NCI-H1048 (cell line): Measurements from ENCODE around the gene PCNX3.

Experiments used
- DNase-seq: peaks from one replicate; lab custom pipeline; 2025; lab: John Stamatoyannopoulos, UW

Gene PCNX3

DNA sequence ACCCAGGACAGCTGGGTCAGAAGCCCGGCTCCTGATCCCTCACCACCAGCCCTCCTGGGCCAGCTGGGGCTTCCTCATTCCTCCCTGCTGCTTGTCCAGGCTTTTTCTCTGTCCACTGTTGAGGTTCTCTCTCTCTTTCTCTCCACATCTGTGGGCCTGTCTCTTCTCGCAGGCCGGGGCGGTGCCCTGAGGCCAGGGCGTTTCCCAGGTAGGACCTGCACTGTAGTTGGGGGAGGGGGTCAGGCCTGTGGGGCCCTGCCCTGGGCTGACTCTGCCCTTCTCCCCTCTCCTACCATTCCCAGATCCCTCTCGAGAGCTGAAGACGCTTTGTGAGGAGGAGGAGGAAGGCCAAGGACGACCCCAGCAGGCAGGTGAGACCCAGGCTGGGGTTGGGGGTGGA, 34.8 kb upstream of the PCNX3 start:
- no peak for DNase-seq

DNA sequence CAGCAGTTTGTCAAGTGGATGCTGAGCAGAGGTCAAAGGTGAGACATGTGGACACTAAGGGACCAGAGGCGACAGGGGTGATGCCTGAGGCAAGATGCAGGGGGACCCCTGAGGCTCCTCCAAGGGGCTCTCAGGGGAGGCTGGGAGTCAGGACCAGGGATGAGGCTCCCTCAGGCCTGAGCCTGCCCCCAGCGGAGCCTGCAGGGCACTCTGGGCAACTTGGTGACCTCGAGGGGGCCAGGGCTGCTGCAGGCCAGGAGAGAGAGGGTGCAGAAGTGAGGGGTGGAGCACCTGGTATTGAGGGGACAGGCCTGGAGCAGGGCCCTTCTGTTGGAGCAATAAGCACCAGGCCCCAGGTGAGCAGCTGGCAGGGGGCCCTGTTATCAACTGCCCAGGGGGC, 33.6 kb upstream of the PCNX3 start:
- no peak for DNase-seq

DNA sequence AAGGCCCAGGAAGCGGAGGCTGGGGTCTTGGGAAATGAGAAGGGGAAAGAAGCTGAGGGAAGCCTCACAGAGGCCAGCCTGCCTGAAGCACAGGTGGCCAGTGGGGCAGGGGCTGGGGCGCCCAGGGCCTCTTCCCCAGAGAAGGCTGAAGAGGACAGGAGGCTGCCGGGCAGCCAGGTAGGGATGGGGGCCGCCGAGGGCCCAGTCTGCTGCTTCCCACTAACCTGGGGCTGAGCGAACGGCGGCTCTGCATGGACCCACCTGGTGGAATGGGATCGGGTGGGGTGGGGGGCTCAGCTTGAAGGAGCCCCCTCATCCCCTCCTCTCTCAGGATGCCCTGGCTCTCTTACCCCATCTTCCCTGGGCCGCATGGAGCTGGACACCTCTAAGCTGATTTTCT, 32.0 kb upstream of the PCNX3 start:
- DNase-seq: no peak

DNA sequence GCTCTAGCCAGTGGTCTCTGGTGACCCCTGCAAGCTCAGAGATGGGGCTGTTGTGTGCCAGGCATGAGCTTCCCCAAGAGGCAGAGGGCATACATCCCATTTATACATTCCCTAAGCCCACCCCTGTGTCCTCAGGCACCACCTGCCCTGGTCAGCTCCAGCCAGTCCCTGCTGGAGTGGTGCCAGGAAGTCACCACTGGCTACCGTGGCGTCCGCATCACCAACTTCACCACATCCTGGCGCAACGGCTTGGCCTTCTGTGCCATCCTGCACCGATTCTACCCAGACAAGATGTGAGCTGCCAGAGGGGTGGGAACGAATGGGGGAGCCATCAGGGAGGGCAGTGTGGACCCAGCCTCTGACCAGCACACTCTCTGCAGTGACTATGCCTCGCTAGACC, 31.5 kb upstream of the PCNX3 start:
- DNase-seq: no peak

DNA sequence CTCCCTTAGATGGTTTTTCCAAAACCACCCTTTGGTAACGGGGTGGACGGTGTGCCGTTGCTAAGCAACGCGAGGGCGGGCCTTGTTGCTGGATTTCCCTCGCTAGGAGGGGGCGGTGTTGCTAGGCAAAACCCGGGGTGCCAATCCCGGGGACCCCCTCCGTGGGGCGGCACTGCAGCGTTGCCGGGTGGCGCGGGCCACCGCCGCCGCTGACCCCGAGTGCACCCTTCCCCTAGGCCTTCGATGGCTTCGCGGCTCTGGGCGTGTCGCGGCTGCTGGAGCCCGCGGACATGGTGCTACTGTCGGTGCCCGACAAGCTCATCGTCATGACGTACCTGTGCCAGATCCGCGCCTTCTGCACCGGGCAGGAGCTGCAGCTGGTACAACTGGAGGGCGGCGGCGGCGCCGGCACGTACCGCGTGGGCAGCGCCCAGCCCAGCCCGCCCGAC, 30.8 kb upstream of the PCNX3 start:
- no peak for DNase-seq

DNA sequence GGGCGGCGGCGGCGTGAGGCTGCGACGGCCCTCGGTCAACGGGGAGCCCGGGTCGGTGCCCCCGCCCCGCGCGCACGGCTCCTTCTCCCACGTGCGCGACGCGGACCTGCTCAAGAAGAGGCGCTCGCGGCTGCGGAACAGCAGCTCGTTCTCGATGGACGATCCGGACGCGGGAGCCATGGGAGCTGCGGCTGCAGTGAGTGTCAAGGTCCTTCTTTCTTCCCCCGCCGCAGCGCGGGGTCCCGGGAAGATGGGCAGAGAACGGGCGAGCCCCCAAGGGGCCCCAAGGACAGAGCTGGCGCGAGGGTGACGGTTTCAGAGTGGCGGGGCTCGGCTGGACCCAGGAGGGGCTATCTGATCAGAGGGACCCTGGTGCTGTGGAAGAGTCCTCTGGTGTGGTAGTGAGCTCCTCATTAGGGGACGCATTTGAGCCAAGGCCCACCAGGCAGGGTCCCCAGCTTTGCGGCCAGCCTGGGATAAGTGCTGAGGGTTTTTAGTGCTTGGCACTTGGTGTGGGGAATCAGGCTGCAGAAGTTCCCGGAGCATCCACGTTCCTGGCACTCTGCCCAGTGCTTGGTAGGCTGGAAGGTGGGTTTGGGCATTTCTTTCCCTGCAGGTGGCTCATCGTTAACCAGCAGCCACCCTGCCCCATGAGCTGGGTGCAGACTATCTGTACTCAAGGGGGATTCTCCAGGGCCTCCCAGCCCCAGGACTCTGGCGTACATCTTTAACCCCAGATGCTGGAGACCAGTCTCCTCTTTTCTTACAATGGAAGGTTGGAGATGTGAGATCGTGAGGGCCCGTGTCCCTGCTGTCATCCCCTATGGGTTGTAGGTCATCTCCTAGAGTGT, 30.0 kb upstream of the PCNX3 start:
- no peak for DNase-seq

DNA sequence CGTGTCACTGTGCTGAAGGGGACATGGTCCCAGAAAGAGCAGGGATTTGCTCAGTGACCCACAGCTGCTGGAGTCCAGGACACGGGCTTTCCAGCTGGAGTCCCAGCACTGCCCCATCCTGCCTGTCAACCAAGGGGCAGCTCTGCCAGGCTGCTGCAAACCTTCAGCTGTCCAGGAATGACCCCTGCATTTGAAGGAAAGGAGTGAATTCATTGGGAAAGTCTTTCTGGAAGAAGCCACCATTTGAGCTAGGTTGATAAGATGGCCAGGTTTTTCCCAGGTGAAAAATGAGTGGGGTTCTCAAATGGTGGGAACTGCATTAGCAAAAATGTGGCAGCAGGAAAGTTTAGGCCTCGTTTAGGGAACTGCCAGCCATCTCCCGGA, 29.3 kb upstream of the PCNX3 start:
- DNase-seq: no peak

DNA sequence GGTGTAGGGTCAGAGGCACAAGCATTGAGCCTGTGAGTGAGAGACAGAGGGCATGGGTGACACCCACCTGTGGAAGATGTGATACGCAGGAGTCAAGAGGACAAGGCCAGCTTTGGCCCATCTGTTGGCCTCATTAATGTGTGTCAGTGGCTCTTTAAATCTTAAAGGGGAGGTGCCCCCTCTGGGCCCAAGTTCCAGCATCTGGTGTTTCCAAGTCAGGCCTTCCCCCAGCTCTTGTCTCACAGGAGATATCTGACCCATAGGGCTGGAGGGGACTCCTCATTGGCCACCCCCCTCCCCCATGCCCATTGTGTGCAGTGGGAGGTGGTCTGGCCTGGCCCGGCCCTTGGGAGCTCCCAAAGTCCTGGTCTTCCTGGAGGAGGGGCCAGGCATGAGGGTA, 28.9 kb upstream of the PCNX3 start:
- no peak for DNase-seq

DNA sequence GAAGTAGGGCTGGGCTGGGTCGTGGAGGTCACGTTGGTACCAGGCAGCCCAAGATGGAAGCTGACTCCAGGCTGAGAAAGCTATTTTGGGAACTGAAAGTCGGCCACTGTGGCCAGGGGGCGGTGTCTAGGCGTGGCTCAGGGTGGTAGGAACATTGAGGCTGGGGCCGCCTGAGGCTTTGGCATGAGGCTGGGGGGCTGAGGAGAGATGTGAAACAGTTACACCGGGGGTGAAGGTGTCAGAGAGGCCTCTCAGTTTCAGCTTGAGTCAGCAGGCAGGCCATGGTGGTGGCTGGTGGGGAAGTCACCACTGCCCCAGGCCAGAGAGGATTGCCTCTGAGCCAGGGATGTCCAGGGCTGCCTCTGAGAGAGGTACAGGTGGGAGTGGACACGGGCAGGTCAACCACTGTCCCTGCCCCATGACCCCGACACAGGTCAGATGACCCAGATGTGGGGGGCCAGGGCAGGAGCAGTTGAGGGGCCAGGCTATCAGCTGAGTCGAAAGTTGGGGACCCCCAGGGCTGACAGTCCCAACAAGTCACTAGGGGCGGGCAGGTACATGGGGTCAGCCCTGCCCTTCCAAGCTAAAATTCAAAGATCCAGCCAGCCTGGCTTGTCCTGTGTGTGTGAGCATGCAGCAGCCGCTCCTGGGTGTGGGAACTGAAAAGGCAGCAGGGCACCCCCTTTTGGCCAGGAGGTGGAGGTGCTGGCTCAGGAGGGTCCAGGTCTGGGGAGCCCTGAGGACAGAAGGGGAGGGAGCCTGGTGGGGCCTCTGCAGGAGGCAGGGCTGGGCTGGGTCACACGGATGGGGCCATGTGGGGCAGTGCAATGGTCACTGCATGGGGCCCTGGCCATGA, 27.1 kb upstream of the PCNX3 start:
- no peak for DNase-seq

DNA sequence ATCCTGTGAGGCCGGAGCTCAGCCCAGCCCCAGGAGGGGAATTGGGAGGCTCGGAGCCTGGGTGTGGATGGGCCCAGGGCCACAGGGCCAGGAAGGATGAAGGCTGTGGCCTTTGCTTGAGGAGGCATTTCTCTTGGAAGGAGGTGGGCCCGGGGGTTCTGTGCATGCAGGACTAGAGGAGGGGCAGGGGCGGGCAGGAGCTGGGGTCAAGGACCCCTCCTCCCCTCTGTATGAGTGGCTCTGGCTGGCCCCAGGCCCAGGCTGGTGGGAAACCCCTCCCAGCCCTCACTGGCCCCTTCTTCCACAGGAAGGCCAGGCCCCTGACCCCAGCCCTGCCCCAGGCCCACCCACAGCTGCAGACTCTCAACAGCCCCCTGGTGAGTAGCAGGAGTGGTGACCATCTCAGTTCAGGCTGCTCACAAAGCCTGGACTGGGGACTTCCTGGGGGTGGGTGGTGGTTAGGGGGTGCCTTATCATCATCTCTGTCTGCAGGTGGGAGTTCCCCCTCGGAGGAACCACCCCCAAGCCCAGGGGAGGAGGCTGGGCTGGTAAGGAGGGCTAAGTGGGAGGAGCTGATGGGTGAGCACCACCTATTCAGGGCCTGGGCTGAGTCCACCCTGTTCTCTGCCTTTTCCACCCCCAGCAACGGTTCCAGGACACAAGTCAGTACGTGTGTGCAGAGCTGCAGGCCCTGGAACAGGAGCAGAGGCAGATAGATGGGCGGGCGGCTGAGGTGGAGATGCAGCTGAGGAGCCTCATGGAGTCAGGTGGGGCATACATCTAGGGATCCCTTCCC, 25.9 kb upstream of the PCNX3 start:
- no peak for DNase-seq

DNA sequence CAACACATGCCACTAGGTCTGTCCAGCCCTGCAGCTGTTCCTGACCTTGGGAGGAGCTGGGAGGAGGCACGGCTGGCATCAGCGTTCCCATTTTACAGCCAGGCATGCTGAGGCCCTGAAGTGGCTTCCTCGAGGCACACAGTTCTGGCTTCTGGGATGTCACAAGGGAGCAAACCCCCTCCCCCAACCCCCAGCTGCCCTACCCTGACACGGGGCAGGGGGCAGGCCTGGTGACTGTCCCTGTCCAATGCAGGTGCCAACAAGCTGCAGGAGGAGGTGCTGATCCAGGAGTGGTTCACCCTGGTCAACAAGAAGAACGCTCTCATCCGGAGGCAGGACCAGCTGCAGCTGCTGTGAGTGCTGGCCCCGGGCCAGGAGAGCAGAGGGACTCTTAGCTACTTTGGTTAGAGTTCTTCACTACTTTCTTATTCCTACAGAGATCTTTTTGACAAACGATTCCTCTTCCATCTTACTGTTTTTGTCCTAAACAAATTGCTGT, 25.3 kb upstream of the PCNX3 start:
- no peak for DNase-seq

DNA sequence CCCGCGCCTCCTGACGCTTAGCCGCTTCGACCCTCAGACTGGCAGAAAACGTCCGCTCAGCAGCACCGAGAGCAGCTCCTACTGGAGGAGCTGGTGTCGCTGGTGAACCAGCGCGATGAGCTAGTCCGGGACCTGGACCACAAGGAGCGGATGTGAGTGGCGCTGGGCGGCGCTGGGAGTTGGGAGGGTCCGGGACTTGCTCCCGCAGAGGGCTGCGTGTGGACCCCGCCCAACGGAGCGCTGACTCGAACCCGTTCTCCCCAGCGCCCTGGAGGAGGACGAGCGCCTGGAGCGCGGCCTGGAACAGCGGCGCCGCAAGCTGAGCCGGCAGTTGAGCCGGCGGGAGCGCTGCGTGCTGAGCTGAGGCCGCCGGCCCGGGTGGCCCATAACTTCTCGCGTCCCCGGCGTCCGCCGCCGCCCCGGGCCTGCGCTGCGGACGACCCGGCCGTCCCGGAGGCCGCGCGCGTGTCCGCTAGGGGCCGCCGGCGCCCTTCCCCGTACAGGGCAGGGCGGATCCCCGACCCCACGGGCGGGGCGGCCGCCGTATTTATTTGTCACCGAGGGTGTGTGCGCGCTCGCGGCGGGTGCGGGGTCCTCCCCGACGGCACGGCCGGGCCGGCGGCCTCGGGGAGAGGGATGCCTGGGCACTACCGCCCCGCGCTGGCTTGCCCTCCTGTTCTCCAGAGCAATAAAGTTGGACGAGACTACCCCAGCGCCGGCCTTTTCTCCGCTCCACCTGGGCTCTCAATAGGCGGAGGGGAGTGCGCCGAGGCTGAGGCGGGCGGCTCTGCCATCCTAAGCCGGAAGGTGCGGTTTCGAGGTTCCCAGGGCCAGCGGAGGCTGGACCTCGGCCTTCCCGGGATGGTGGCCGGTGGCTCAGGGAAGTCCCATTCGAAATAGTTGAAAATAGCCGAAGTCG, 23.4 kb upstream of the PCNX3 start:
- no peak for DNase-seq

DNA sequence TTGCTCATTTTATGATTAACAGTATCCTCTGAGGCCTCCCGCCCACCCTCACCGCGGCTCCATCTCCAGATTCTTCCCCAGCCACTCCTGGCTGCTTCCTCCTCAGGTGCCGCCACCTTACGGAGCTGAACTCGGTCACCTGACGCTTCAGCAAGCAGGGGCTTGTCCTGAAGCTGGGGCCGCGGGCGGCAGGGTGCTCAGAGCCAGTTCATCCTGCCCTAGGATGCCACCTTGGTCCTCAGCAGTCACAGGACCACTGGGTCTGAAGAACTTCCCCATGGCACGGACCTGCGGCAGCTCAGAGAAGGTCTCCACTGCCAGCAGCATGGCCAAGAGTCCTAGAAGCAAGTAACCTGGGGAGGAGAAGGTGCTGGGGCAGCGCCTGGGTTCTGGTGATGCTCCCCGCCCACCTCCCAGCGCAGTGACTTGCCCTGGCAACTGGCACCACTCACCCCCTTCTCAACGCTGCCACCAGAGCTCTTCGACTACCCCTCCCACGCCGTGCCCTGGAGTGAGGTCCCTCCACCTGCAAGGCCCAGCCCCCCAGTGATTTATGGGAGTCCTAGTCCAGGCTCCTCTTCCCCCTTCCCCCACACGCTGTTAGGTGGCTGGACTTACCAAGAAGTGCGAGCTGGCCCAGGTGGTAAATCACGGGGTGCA, 22.6 kb upstream of the PCNX3 start:
- no peak for DNase-seq

DNA sequence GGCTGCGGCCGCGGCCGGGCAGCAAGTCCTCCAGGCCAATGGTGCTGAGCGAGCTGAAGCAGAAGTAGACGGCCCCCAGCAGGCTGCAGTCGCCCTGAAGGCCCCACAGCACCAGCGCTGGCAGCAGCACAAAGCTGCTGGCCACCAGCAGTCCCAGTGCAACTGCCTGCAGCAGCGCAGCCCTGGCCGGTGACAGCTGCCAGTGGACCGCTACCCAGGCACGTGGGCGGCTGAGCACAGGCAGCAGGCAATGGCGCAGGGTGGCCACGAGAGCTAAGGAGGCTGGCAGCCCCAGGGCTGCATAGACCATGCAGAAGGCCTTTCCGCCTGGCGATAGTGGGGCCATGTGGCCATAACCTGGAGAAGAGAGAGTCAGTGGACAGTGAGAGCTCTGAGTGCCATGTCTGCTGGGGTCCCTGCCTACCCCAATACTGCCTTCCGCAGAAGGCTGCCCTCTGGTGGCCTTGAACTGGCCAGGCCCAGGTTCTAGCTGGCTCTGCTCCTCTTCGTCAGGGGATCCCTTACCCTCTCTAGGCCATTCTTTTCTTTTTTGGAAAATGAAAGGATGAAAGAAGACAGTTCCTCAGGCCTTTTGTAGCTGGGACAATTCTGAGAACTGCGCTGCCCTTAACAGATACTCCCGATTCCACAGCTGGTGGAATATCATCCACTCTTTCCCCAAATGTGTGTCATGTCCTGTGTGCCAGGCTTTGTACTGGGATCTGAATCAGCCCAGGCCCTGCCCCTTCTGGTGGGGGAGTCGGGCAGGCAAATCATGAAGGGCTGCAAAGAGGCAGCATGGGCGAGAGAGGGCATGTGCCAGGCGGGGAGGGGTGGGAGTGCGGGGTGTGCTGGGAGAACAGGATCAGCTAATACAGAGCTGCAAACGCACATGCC, 21.8 kb upstream of the PCNX3 start:
- DNase-seq: no peak

DNA sequence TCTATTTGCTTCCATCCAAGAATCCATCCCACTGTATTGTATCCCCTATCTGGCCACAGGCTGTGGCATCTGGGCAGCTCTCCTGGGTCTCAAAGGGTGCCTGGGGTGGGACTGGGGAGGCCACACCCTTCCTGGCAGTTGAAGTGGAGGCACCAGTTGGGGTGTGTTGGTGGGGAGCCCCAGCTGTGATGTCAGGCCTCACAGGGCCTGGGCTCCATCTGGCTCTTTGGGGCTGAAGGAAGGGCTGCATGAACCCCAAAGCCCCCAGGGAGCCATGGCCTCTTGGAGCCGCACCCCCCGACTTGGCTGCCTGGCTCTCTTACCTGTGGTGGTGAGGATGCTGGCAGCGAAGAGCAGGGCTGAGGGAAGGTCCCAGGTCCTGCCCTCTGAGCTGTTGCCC, 20.4 kb upstream of the PCNX3 start:
- no peak for DNase-seq

DNA sequence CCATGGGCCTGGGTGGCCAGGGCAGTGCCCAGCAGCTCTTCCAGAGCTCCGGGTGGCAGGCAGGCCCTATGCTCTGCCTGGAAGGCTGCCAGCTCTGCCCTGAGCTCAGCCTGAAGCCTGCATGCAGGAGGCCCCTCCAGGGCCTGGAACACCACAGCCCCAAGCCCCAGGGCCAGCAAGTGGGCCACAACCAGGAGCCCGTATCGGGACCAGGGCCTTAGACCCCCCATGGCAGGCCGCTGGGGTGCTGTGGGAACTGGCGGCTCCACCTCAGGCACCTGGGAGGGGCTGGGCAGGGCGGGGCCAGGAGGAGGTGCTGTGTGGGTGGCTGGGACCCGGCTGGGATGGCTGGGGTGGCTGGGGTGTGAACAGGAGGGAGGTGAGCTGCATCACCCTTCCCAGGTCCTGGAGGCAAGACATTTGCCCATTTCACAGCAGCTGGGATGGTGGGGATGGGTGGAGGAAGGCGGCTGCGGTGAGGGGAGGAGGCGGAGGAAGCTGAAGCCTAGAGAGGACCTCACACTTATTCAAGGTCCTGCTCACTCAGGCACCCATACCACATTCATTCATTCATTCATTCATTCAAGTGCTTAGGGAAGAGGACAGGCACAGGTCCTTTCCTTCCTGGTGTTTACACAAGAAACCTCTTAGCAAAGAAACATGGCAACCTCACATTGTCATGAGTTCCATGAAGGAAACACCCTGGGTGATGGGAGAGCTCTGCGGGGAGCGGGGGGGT, 19.9 kb upstream of the PCNX3 start, which contains the start of gene KCNK7:
KCNK7 (minus strand) TSS at position 258 of the 739 bp plus-strand sequence; CDS start at position 230, 28 bp downstream.
- DNase-seq: no peak

DNA sequence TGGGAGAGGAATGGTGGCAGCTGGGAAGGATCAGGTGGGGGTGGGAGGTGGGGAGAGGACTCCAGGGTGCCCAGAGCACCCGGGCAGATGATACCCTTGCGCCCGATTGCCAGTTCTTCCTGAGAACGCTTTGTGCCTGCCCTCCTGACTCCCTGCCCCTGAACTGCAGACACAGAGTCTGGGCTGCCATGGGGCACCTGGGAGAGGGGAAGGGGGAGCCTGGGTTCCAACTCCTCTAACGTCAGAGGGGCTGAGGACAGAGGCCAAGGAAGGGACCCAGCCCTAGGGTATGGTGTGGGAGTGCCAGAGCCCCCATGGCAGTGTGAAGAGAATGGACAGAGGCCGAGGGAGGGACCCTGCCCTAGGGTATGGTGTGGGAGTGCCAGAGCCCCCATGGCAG, 19.1 kb upstream of the PCNX3 start:
- DNase-seq: no peak

DNA sequence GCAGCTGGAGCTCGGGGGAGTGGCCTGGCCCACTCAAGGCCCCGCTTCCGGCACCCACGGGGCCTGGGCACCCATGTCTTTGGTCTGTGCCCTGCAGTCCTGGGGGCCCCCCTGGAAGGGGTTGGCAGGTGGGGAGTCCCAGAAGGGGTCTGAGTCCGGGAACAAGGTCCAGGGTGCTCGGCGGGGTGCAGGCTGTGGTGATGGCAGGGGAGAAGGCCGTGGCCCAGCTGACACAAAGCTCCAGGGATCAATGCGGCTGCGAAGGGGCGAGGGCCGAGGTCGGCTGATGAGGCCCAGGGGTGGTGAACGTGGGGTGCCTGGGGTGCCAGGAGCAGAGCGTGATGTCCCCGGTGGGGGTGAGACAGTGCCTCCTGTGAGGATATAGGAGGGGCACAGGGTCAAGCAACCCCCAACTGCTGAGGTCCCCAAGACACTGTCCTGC, 17.3 kb upstream of the PCNX3 start:
- DNase-seq: no peak
